ENCODE measurements around the gene CFAP65.

CFAP65 gene

DNA sequence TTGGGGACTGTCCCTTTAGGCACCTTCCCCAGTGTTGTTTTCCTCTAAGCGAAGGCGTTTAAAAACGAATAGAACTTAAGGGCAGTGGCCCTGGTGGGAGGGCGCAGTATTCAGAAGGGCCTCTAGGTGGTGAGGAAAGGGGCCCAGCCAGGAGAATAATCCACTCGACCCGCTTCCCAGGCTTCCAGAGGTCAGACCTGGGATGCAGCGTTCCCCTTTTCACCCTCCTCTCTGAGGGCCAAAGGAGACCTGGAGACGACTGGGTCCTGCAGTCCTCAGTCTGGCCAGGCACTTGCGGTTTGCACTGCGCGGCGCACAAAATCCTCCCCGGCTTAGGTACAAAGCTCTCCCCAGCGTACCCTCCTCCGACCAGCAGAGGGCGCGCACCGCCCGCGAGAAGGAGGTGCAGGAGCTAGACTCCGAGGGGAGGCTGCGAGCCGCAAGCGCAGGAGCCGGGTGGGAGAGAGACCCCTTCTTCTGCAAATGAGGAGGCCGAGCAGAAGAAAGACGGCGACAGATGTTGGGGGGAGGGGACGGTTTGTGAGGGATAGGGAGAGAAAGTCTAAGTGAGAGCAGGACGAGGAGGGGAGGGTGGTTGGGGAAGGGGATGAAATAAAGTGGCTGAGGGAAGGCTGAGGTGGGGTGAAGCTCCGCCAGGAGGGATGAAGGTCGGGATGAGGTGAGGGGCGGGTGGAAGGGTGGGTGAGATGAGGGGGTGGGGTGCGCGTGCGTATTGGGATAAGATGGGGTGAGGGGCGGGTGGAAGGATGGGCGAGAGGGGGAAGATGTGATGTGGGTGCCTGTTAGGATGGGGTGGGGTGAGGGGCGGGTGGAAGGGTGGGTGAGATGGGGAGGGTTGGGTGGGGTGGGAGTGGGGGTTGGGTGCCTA, 61.2 kb downstream of the CFAP65 start:
- Histone ChIP-seq H3K9me3 (ENCODE audit: control insufficient read depth, insufficient read depth, low read length) (no peaks in the 10 kb centered on the region), H3K4me1 (ENCODE audit: control insufficient read depth, low read length) (peaks cover 22% of the 10 kb centered on the region), H3K27me3 (ENCODE audit: control insufficient read depth, low read length) (peaks cover 60% of the 10 kb centered on the region), H3F3A (ENCODE audit: control insufficient read depth, insufficient read depth) (no peaks in the 10 kb centered on the region), H3K36me3 (ENCODE audit: control insufficient read depth, low read length) (no peaks in the 10 kb centered on the region), H3K79me2 (ENCODE audit: control insufficient read depth, low read length) (no peaks in the 10 kb centered on the region), H3K9me2 (replicated peaks; ENCODE audit: control insufficient read depth, low read length) (no peaks in the 10 kb centered on the region), H4K20me1 (ENCODE audit: control insufficient read depth, insufficient read depth, low read depth, low read length) (no peaks in the 10 kb centered on the region), H3K27ac (ENCODE audit: low read depth, low read length) (no peak overlapping the region), H3K4me2 (ENCODE audit: low read length) (peak overlapping the region; percentile 89), H3K4me3 (ENCODE audit: low read length) (peak overlapping the region; percentile 66)
- TF ChIP-seq, protein P1, sequence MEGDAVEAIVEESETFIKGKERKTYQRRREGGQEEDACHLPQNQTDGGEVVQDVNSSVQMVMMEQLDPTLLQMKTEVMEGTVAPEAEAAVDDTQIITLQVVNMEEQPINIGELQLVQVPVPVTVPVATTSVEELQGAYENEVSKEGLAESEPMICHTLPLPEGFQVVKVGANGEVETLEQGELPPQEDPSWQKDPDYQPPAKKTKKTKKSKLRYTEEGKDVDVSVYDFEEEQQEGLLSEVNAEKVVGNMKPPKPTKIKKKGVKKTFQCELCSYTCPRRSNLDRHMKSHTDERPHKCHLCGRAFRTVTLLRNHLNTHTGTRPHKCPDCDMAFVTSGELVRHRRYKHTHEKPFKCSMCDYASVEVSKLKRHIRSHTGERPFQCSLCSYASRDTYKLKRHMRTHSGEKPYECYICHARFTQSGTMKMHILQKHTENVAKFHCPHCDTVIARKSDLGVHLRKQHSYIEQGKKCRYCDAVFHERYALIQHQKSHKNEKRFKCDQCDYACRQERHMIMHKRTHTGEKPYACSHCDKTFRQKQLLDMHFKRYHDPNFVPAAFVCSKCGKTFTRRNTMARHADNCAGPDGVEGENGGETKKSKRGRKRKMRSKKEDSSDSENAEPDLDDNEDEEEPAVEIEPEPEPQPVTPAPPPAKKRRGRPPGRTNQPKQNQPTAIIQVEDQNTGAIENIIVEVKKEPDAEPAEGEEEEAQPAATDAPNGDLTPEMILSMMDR (IDR thresholded peaks at IDR 0.05; ENCODE audit: low read depth, low read length, poor library complexity, severe bottlenecking): peak; percentile 100
- peak; percentile 68; the same call in 1 of the 2 replicates for TF ChIP-seq EZH2phosphoT487 (IDR thresholded peaks at IDR 0.05; ENCODE audit: borderline replicate concordance, low read length)

DNA sequence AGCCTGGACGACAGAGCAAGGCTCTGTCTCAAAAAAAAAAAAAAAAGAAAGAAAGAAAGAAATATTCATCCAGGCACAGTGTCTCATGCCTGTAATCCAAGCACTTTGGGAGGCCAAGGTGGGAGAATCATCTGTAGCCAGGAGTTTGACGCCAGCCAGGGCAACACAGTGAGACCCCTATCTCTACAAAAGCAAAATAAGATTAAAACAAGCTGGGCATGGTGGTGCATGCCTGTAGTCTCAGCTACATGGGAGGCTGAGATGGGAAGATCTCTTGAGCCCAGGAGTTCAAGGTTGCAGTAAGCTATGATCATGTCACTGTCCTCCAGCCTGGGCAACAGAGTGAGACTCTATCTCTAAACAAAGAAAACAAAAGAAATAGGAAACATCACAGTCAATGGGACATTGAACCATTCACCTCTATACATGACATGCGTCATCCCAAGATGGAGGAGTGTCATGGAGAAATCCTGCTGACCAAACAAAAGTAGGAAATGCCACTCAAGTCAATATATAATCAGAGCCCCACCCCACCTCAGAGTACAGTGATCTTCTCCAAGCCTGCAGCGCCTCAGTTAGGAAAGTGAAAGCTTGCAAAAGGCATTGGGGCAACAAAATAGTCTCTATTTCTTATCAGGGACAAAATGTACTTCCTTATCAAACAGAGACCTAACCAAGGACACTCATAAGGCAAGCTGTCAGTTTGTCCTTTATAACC, 66.1 kb downstream of the CFAP65 start:
- Histone ChIP-seq H3K9me3 (ENCODE audit: control insufficient read depth, insufficient read depth, low read length) (no peaks in the 10 kb centered on the region), H3K4me2 (ENCODE audit: low read length) (no peak overlapping the region), H3K27ac (ENCODE audit: low read depth, low read length) (no peak overlapping the region), H4K20me1 (ENCODE audit: control insufficient read depth, insufficient read depth, low read depth, low read length) (no peaks in the 10 kb centered on the region), H3K4me3 (ENCODE audit: low read length) (no peak overlapping the region), H3K4me1 (ENCODE audit: control insufficient read depth, low read length) (peaks cover 7% of the 10 kb centered on the region; the same call in 1 of the 2 replicates), H3F3A (ENCODE audit: control insufficient read depth, insufficient read depth) (no peaks in the 10 kb centered on the region), H3K27me3 (ENCODE audit: control insufficient read depth, low read length) (peaks cover 31% of the 10 kb centered on the region), H3K79me2 (ENCODE audit: control insufficient read depth, low read length) (no peaks in the 10 kb centered on the region), H3K9me2 (replicated peaks; ENCODE audit: control insufficient read depth, low read length) (no peaks in the 10 kb centered on the region), H3K36me3 (ENCODE audit: control insufficient read depth, low read length) (no peaks in the 10 kb centered on the region)
- TF ChIP-seq, protein P1 (IDR thresholded peaks at IDR 0.05; ENCODE audit: low read depth, low read length, poor library complexity, severe bottlenecking): no peak
- no peak for TF ChIP-seq EZH2phosphoT487 (IDR thresholded peaks at IDR 0.05; ENCODE audit: borderline replicate concordance, low read length)

DNA sequence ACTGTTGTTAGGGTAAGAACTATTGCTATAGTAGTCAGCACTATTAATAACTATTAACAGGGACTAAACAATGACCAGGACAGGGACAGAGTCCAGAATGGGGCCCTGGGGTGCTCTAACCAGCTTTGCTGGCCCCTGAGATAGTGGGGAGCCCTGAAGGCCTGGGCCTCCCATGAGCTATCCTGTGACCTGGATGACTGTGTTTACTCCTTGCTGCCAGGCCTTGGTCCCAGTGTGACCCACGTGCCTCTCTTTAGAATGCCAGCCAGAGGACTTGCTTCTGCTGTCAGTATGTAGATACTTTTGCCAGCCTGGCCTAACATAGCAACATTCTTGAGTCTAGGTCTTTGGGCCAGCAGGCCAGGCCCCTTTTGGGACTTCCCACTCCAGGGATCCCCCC, 70.4 kb downstream of the CFAP65 start:
- H3K9me2 ChIP-seq (replicated peaks; ENCODE audit: control insufficient read depth, low read length): no peaks in the 10 kb centered on the region
- no peaks in the 10 kb centered on the region for H3F3A ChIP-seq (ENCODE audit: control insufficient read depth, insufficient read depth)
- H3K4me1 ChIP-seq (ENCODE audit: control insufficient read depth, low read length): no peaks in the 10 kb centered on the region
- TF ChIP-seq, protein P1 (IDR thresholded peaks at IDR 0.05; ENCODE audit: low read depth, low read length, poor library complexity, severe bottlenecking): no peak
- TF ChIP-seq EZH2phosphoT487 (IDR thresholded peaks at IDR 0.05; ENCODE audit: borderline replicate concordance, low read length): no peak
- H3K9me3 ChIP-seq (ENCODE audit: control insufficient read depth, insufficient read depth, low read length): no peaks in the 10 kb centered on the region
- H3K4me2 ChIP-seq (ENCODE audit: low read length): no peak overlapping the region
- no peaks in the 10 kb centered on the region for H3K36me3 ChIP-seq (ENCODE audit: control insufficient read depth, low read length)
- H3K4me3 ChIP-seq (ENCODE audit: low read length): no peak overlapping the region
- no peaks in the 10 kb centered on the region for H4K20me1 ChIP-seq (ENCODE audit: control insufficient read depth, insufficient read depth, low read depth, low read length)
- H3K27me3 ChIP-seq (ENCODE audit: control insufficient read depth, low read length): peaks cover 30% of the 10 kb centered on the region
- H3K79me2 ChIP-seq (ENCODE audit: control insufficient read depth, low read length): no peaks in the 10 kb centered on the region
- no peak overlapping the region for H3K27ac ChIP-seq (ENCODE audit: low read depth, low read length)
